ENCODE measurements around the gene TMEM69. TPM values are rescaled to one million over a fixed set of nuclear protein-coding genes. Genes with fewer than 3 reads are reported as not detected.

Gene TMEM69
- total and polyA plus RNA-seq, 2 donors (not counting 3 experiments of a cell fraction or from before 2014, with no cell fraction given): 25.6 to 56.2 TPM

DNA sequence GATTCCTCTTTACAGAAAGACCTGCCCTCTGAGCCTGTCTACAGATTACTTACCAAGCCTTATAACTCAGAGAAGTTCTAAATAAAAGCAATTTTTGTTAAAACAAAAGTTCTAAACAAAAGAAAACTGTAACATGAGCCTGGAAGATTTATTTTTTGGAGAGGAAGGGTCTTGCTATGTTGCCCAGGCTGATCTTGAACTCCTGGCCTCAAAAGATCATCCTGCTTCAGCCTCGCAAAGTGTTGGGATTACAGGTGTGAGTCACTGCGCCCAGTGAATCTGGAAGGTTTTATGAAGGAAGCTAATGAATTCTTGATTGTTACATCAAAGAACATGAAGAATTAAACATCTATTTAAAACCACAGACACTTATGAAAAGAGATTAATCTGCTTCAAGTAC lies 28.8 kb upstream of the TMEM69 start:
- Histone ChIP-seq H3K9me3 (replicated peaks; ENCODE audit: control insufficient read depth, insufficient read depth, low read length) (no peaks in the 10 kb centered on the region), H3K9ac (replicated peaks; ENCODE audit: extremely low read depth, insufficient read depth, low read length) (no peak overlapping the region), H3K4me2 (ENCODE audit: insufficient read depth, low read length) (no peak overlapping the region), H3K36me3 (ENCODE audit: control insufficient read depth in 2 of 2, extremely low read depth in 1 of 2, insufficient read depth in 2 of 2, low read length in 2 of 2) (peaks cover 14 to 24% of the 10 kb centered on the region in 2 experiments), H3K4me1 (ENCODE audit: control insufficient read depth, extremely low read depth, insufficient read depth, low read length) (no peaks in the 10 kb centered on the region), H3K4me3 (replicated peaks in 1 of 3; ENCODE audit: insufficient read depth in 1 of 3, low read depth in 1 of 3, low read length in 3 of 3) (no peak overlapping the region), H4K20me1 (replicated peaks; ENCODE audit: control insufficient read depth, extremely low read depth, insufficient read depth, low read length) (peaks cover 9% of the 10 kb centered on the region), H2AFZ (ENCODE audit: low read depth, low read length) (no peak overlapping the region), H3K27me3 (ENCODE audit: control insufficient read depth in 2 of 2, insufficient read depth in 2 of 2, low read length in 2 of 2) (no peaks in the 10 kb centered on the region), H3K9me1 (replicated peaks; ENCODE audit: control insufficient read depth, extremely low read depth, insufficient read depth, low read length) (no peaks in the 10 kb centered on the region), H3K27ac (ENCODE audit: insufficient read depth, low read depth, low read length) (no peak overlapping the region), H3K79me2 (ENCODE audit: control insufficient read depth, insufficient read depth, low read length) (peaks cover 39% of the 10 kb centered on the region)
- POLR2A ChIA-PET: no interaction called here
- no peak for DNase-seq (ENCODE audit: low read depth, low spot score)
- TF ChIP-seq GATA2 (IDR thresholded peaks at IDR 0.05; ENCODE audit: insufficient read depth, insufficient read length, low read depth, low read length) (no peak), MYC (IDR thresholded peaks at IDR 0.05; ENCODE audit: low read depth, low read length) (no peak), POLR2A (IDR thresholded peaks at IDR 0.05; ENCODE audit: low read depth, low read length) (no peak), CTCF (IDR thresholded peaks at IDR 0.05; ENCODE audit: extremely low read depth in 1 of 2, insufficient read depth in 1 of 2, low read depth in 1 of 2, low read length in 2 of 2) (no peak), EZH2 (IDR thresholded peaks at IDR 0.05; ENCODE audit: borderline replicate concordance, low read depth, low read length, severe bottlenecking) (no peak), FOS (IDR thresholded peaks at IDR 0.05; ENCODE audit: borderline replicate concordance, insufficient read depth, low read length) (no peak), POLR2AphosphoS5 (IDR thresholded peaks at IDR 0.05; ENCODE audit: insufficient read depth, low read depth, low read length) (no peak), JUN (IDR thresholded peaks at IDR 0.05; ENCODE audit: borderline replicate concordance, insufficient read depth, insufficient read length, low read depth) (no peak)
- TF ChIP-seq, protein P1, sequence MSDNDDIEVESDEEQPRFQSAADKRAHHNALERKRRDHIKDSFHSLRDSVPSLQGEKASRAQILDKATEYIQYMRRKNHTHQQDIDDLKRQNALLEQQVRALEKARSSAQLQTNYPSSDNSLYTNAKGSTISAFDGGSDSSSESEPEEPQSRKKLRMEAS (IDR thresholded peaks at IDR 0.05; ENCODE audit: insufficient read depth, insufficient read length): no peak
- FAIRE-seq: no peak
- intact Hi-C loops (cut with micrococcal nuclease): no loop called here
- CTCF ChIA-PET: interaction anchor here (1.2 to 1.6 kb wide), 2 partner anchors 11 to 21 kb away, joined by 3 to 4 read pairs; no protein-coding TSS in a partner anchor
- dilution Hi-C loops (cut with MboI; ENCODE audit: extremely low pct_ligation_motif_present, low sequenced_read_pairs): no loop called here
- no TSS peak for BruUV-seq (replicated peaks)

Data from endothelial cell of umbilical vein (primary cell).